PC-3 (cell line): ENCODE results near the gene DSP. TPM values are rescaled to one million over a fixed set of nuclear protein-coding genes. Genes with fewer than 3 reads are reported as not detected.

Source experiments
- ATAC-seq: fragments of 200-7000 bp; cut with Tn5 transposase; 2 replicates; pipeline ENCODE4 v1.9.1; 2020; ENCODE audit warnings: mild to moderate bottlenecking, moderate library complexity
- BruUV-seq: library from RNA; stranded (reverse); fragments of 400-500 nt; replicated peaks from 2 replicates; lab custom pipeline; 2021; lab: Mats Ljungman, UMichigan
- CTCF ChIA-PET: fragments of 300-600 bp; sonication (Branson Sonifier 250); formaldehyde crosslinking; loops from one replicate; lab custom pipeline; 2022; ENCODE audit warnings: antibody characterized with exemption; lab: Charles Lee
- POLR2A ChIA-PET: fragments of 300-600 bp; sonication (Branson Sonifier 250); formaldehyde crosslinking; loops from one replicate; lab custom pipeline; 2022; ENCODE audit warnings: antibody characterized with exemption; ENCODE audit not compliant: unreplicated experiment; lab: Charles Lee
- DNase-seq: peaks from one replicate; pipeline ENCODE4 v3.0.0-alpha.2; 2015
- H2AFZ ChIP-seq: fragments of 300-600 bp; sonication (generic); 2 replicates; pipeline ENCODE4 v1.6.0; 2016; ENCODE audit warnings: antibody characterized with exemption, low read length
- H3F3A ChIP-seq: fragments of 300-600 bp; sonication (generic); one replicate; pipeline ENCODE4 v1.6.0; 2017; ENCODE audit warnings: antibody characterized with exemption, low read length, control low read depth, mild to moderate bottlenecking; ENCODE audit not compliant: unreplicated experiment
- H3K27ac ChIP-seq: fragments of 300-600 bp; sonication (generic); 2 replicates; pipeline ENCODE4 v1.5.1; 2016; ENCODE audit warnings: mild to moderate bottlenecking, low read length
- H3K27me3 ChIP-seq: fragments of 300-600 bp; sonication (generic); 2 replicates; pipeline ENCODE4 v1.6.1; 2016; ENCODE audit warnings: low read length, mixed read lengths
- H3K36me3 ChIP-seq: fragments of 300-600 bp; sonication (generic); 2 replicates; pipeline ENCODE4 v1.6.1; 2016; ENCODE audit warnings: low read depth, mixed run types, low read length, mixed read lengths
- H3K4me1 ChIP-seq: fragments of 300-600 bp; sonication (generic); 2 replicates; pipeline ENCODE4 v1.5.1; 2016; ENCODE audit warnings: low read length; ENCODE audit not compliant: insufficient read depth
- H3K4me2 ChIP-seq: fragments of 300-600 bp; sonication (generic); 2 replicates; pipeline ENCODE4 v1.6.0; 2016; ENCODE audit warnings: low read length
- H3K4me3 ChIP-seq: fragments of 300-600 bp; sonication (generic); 2 replicates; pipeline ENCODE4 v1.5.1; 2016; ENCODE audit warnings: mild to moderate bottlenecking, low read length, mixed read lengths
- H3K79me2 ChIP-seq: fragments of 300-600 bp; sonication (generic); 2 replicates; pipeline ENCODE4 v1.6.1; 2017; ENCODE audit warnings: low read length, mixed read lengths
- H3K9ac ChIP-seq: fragments of 300-600 bp; sonication (generic); 2 replicates; pipeline ENCODE4 v1.6.0; 2016; ENCODE audit warnings: mild to moderate bottlenecking, low read length
- H3K9me2 ChIP-seq: fragments of 300-600 bp; sonication (generic); replicated peaks from 2 replicates; pipeline ENCODE4 v1.6.1; 2016; ENCODE audit warnings: mixed run types, low read length, mixed read lengths
- H3K9me3 ChIP-seq: fragments of 300-600 bp; sonication (generic); 2 replicates; pipeline ENCODE4 v1.6.1; 2016; ENCODE audit warnings: low read length, mixed read lengths
- H4K20me1 ChIP-seq: fragments of 300-600 bp; sonication (generic); 2 replicates; pipeline ENCODE4 v1.6.1; 2016; ENCODE audit warnings: low read length, mixed read lengths
- EZH2 ChIP-seq: fragments of 300-600 bp; sonication (generic); IDR thresholded peaks from one replicate; pipeline ENCODE4 v1.6.1; 2017; ENCODE audit warnings: antibody characterized with exemption, mild to moderate bottlenecking, low read length; ENCODE audit not compliant: unreplicated experiment
- EZH2phosphoT487 ChIP-seq: fragments of 300-600 bp; sonication (generic); IDR thresholded peaks from 2 replicates; pipeline ENCODE4 v1.6.1; 2018; ENCODE audit warnings: mild to moderate bottlenecking, antibody characterized with exemption, low read length, borderline replicate concordance
- intact Hi-C: fragments of 100-400 bp; cut with micrococcal nuclease; formaldehyde crosslinking; loops from 2 replicates; pipeline ENCODE4 v1.9.0; 2023
- total RNA-seq: library from RNA; depleted of rRNA; stranded (reverse); fragments of >200 nt; gene quantifications from 2 replicates; pipeline ENCODE4 v1.2.3, GENCODE V29; 2014
- TF ChIP-seq, protein P1 (sequence below): fragments of 300-600 bp; sonication (generic); conservative IDR thresholded peaks from 2 replicates; pipeline ENCODE4 v1.5.1; 2017; ENCODE audit warnings: antibody characterized with exemption, low read depth, mild to moderate bottlenecking, low read length

Gene DSP
- total RNA-seq, 1 experiment from 2014 or later, result 54.7 TPM

DNA sequence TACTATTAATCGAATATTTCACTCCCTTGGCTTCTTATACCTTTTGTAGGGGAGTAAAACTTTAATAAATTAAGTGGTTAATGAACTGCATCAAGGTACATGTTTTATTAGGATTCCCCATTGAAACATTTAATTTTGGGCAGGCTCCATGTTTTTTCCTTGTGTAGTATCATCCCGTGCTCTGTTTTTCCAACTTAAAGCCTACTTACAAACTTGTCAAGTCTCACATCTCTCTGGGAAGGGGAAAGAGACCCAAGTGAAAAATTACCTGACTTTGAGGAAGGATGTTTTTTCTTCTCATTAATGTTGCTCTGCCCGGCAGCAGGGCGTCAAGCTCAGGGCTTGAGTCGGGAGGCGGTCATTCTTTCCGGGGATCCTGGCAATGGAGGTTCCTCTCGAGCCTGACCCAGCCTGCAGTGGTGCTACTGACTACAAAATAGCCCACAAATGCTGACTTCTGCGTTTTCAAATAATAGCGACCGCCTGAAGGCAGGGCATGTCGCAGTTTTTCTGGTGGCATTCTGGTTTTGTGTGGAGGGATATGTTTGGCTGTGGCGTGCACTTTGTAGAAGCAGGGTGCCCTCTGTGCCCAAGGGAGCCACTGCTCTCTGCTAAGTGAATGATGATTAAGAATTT, 2.4 kb downstream of the DSP start:
- TF ChIP-seq, protein P1, sequence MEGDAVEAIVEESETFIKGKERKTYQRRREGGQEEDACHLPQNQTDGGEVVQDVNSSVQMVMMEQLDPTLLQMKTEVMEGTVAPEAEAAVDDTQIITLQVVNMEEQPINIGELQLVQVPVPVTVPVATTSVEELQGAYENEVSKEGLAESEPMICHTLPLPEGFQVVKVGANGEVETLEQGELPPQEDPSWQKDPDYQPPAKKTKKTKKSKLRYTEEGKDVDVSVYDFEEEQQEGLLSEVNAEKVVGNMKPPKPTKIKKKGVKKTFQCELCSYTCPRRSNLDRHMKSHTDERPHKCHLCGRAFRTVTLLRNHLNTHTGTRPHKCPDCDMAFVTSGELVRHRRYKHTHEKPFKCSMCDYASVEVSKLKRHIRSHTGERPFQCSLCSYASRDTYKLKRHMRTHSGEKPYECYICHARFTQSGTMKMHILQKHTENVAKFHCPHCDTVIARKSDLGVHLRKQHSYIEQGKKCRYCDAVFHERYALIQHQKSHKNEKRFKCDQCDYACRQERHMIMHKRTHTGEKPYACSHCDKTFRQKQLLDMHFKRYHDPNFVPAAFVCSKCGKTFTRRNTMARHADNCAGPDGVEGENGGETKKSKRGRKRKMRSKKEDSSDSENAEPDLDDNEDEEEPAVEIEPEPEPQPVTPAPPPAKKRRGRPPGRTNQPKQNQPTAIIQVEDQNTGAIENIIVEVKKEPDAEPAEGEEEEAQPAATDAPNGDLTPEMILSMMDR, result no peak
- no peak for TF ChIP-seq EZH2phosphoT487
- TF ChIP-seq EZH2, result no peak
- H3K9ac ChIP-seq, result peak overlapping the region; percentile 95
- ChIA-PET CTCF (interaction anchor here (0.6 to 0.7 kb wide), 3 partner anchors 9 to 154 kb away, joined by 3 to 7 read pairs (median 3); partner anchors contain the start of genes CAGE1 and RIOK1), POLR2A (no interaction called here)
- ATAC-seq (no peak), DNase-seq (peak; percentile 20)
- no peaks in the 10 kb centered on the region for H3K27me3 ChIP-seq
- H3K4me2 ChIP-seq, result peak overlapping the region; percentile 91
- intact Hi-C loops, result loop anchor here (5.0 kb wide), 2 partner anchors 37 to 48 kb away; partner anchors contain the start of gene SNRNP48
- H3K79me2 ChIP-seq, result peaks cover 73% of the 10 kb centered on the region
- H3K9me3 ChIP-seq, result no peaks in the 10 kb centered on the region
- no TSS peak for BruUV-seq
- H3K4me3 ChIP-seq, result peak overlapping the region; percentile 95
- no peak overlapping the region for H3K27ac ChIP-seq
- no peaks in the 10 kb centered on the region for H3F3A ChIP-seq
- no peaks in the 10 kb centered on the region for H3K9me2 ChIP-seq
- peaks cover 46% of the 10 kb centered on the region for H4K20me1 ChIP-seq
- H2AFZ ChIP-seq, result no peak overlapping the region; the same call in 1 of the 2 replicates
- H3K4me1 ChIP-seq, result peaks cover 47% of the 10 kb centered on the region
- H3K36me3 ChIP-seq, result no peaks in the 10 kb centered on the region

DNA sequence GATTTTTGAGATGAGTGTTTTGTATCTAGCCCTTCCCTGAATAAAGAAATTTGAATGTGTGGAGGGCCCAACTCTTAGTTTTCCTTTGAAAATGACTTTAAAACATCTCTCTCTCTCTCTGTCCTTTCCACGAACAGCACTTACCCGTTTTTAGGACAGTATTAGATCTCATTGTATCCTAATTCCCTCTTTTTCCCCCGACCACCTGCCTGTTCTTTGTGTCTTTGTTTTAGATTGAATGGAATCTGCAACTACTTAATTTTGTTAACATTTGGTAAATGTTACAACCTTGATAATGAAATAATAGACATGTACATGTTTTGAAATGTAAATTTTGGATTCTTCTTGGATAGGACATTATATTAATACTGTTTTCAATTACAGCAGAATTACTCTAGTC, 3.1 kb downstream of the DSP start:
- BruUV-seq, result no TSS peak
- no peak overlapping the region for H2AFZ ChIP-seq
- ChIA-PET CTCF (no interaction called here), POLR2A (no interaction called here)
- peaks cover 52% of the 10 kb centered on the region for H3K4me1 ChIP-seq
- H3K9me2 ChIP-seq, result no peaks in the 10 kb centered on the region
- ATAC-seq, result no peak
- peaks cover 76% of the 10 kb centered on the region for H3K79me2 ChIP-seq
- H3K36me3 ChIP-seq, result no peaks in the 10 kb centered on the region
- no peak overlapping the region for H3K27ac ChIP-seq
- no peak for TF ChIP-seq EZH2
- TF ChIP-seq, protein P1, result no peak
- TF ChIP-seq EZH2phosphoT487, result no peak
- peaks cover 46% of the 10 kb centered on the region for H4K20me1 ChIP-seq
- H3F3A ChIP-seq, result peaks cover 3% of the 10 kb centered on the region
- intact Hi-C loops, result loop anchor here (5.0 kb wide), 2 partner anchors 37 to 48 kb away; partner anchors contain the start of gene SNRNP48
- peak overlapping the region; percentile 95 for H3K4me3 ChIP-seq
- peak overlapping the region; percentile 91 for H3K4me2 ChIP-seq
- H3K27me3 ChIP-seq, result no peaks in the 10 kb centered on the region
- no peak for DNase-seq
- H3K9me3 ChIP-seq, result no peaks in the 10 kb centered on the region
- peak overlapping the region; percentile 95; the same call in 1 of the 2 replicates for H3K9ac ChIP-seq

DNA sequence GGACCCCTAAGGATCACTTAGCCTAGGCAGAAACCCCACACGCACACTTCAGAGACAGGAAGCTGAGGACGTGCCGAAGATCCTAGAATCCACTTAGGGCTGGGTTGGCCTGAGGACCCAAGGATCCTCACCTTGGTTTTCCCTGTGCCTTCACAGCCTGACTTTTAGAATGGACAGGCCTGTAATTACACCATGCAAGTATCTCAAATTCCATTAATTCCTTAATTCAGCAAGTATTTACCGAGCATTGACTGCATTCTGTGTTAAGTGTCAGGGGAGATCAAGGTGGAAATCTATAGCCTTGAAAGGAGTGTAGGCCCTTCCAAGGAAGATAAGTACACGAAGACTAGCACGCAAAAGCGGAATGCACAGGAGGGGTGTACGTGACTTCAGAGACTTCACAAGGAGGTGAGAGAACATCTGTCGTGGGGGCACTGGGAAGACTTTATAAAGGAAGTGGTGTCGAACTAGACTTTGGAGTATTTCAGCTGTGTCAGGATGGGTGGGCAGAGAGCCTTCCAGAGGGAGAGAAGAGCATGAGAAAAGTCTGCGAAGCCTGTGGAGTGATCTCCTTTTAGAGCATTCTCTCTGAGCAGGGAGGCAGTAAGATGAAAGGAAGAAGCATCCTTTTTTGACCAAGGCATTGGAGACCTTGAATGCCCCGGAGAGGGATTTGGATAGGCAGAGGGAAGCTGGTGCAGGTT, 4.0 kb downstream of the DSP start:
- Histone ChIP-seq H3K79me2 (peaks cover 83% of the 10 kb centered on the region), H3K4me1 (peaks cover 61% of the 10 kb centered on the region), H3K27ac (no peak overlapping the region), H3K9ac (no peak overlapping the region), H3K9me2 (no peaks in the 10 kb centered on the region), H3K4me2 (no peak overlapping the region), H3F3A (peaks cover 3% of the 10 kb centered on the region), H3K36me3 (no peaks in the 10 kb centered on the region), H3K9me3 (no peaks in the 10 kb centered on the region), H2AFZ (no peak overlapping the region), H3K27me3 (no peaks in the 10 kb centered on the region), H4K20me1 (peaks cover 46% of the 10 kb centered on the region), H3K4me3 (no peak overlapping the region)
- BruUV-seq, result no TSS peak
- ChIA-PET POLR2A (no interaction called here), CTCF (interaction anchor here (0.6 kb wide), 1 partner anchor 136 kb away, joined by 5 read pairs; no protein-coding TSS in a partner anchor)
- ATAC-seq (no peak), DNase-seq (no peak)
- TF ChIP-seq, protein P1, result no peak
- TF ChIP-seq EZH2 (no peak), EZH2phosphoT487 (no peak)
- intact Hi-C loops, result no loop called here
